Measurements from ENCODE around the gene GPR18.

GPR18 gene

DNA sequence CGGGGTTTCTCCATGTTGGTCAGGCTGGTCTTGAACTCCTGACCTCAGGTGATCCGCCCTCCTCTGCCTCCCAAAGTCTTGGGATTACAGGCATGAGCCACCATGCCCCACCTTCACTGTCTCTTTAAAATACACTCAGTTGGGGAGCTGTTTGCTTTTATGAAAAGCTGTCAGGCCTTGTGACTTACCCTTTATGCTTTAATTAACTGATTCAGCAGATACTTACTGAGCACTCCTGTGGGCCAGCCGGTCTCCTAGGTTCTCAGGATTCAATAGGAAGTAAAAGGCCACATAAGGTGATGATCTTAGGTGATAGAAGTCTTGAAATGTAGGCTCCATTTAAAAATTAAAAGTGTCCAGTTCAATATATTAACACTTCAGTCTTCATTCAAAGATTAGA lies 50.0 kb downstream of the GPR18 start:
- Histone ChIP-seq H3K4me2 (ENCODE audit: insufficient read depth, low read length, poor library complexity, severe bottlenecking) (no peak overlapping the region), H3K23ac (ENCODE audit: low read depth, low read length, poor library complexity) (no peak overlapping the region), H2AFZ (ENCODE audit: low read length) (no peak overlapping the region), H3K79me1 (ENCODE audit: low read depth, low read length) (peaks cover 5% of the 10 kb centered on the region), H3K4me1 (ENCODE audit: control insufficient read depth in 2 of 2, insufficient read depth in 1 of 2, low read depth in 1 of 2, low read length in 2 of 2) (peaks cover 0 to 7% of the 10 kb centered on the region in 2 donors), H3K9me3 (replicated peaks in 1 of 2; ENCODE audit: control insufficient read depth in 2 of 2, insufficient read depth in 1 of 2, low read depth in 1 of 2, low read length in 2 of 2) (no peaks in the 10 kb centered on the region), H3K36me3 (replicated peaks in 1 of 2; ENCODE audit: control insufficient read depth in 2 of 2, insufficient read depth in 2 of 2, low read length in 2 of 2) (peaks cover 4 to 25% of the 10 kb centered on the region in 2 donors), H3K18ac (ENCODE audit: low read length) (no peak overlapping the region), H3K27me3 (ENCODE audit: control insufficient read depth in 3 of 3, insufficient read depth in 3 of 3, low read depth in 1 of 3, low read length in 3 of 3) (no peaks in the 10 kb centered on the region), H4K8ac (ENCODE audit: low read depth, low read length) (no peak overlapping the region), H3K4me3 (ENCODE audit: low read length in 2 of 2) (no peak overlapping the region), H2AK5ac (ENCODE audit: low read depth, low read length) (no peak overlapping the region), H2BK15ac (ENCODE audit: low read length) (no peak overlapping the region), H2BK12ac (ENCODE audit: low read length) (no peak overlapping the region), H3K27ac (replicated peaks; ENCODE audit: low read length) (no peak overlapping the region), H2BK120ac (ENCODE audit: low read depth, low read length) (no peak overlapping the region), H3K14ac (ENCODE audit: low read length) (no peak overlapping the region), H4K91ac (ENCODE audit: low read depth, low read length, poor library complexity) (no peak overlapping the region), H3K9ac (ENCODE audit: low read depth, low read length, poor library complexity) (no peak overlapping the region), H2BK5ac (ENCODE audit: low read length) (no peak overlapping the region), H3K4ac (ENCODE audit: low read length) (no peak overlapping the region)
- DNase-seq (ENCODE audit: low spot score) = no peak
- no CpG with 5 or more reads among the region's 3 CpGs for WGBS, 2 donors (ENCODE audit: extremely low coverage in 2 of 2, insufficient read length in 2 of 2, insufficient replicate concordance in 1 of 2)

DNA sequence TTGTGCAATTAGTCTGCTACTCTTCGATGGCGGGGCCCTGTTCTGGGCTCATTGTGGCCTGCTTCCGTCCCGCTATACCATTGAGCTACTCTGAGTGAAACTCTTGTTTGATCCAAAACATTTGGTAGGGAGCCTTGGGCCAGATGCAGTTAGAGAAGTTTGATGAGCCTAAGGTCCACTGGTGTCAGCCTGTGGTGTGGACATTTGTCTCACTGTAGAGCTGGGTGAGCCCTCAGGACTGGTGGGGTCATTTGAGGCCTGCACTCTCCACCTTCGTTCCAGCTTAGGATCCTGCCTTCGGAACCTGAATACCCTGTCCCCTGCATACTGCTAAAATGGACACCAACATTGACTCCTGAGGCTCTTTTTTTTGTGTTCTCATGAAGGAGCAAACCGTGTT lies 50.7 kb downstream of the GPR18 start:
- Histone ChIP-seq H3K9me3 (replicated peaks in 1 of 2; ENCODE audit: control insufficient read depth in 2 of 2, insufficient read depth in 1 of 2, low read depth in 1 of 2, low read length in 2 of 2) (no peaks in the 10 kb centered on the region), H2BK12ac (ENCODE audit: low read length) (no peak overlapping the region), H3K4ac (ENCODE audit: low read length) (no peak overlapping the region), H3K18ac (ENCODE audit: low read length) (no peak overlapping the region), H2BK15ac (ENCODE audit: low read length) (no peak overlapping the region), H2AK5ac (ENCODE audit: low read depth, low read length) (no peak overlapping the region), H3K23ac (ENCODE audit: low read depth, low read length, poor library complexity) (no peak overlapping the region), H3K9ac (ENCODE audit: low read depth, low read length, poor library complexity) (no peak overlapping the region), H4K91ac (ENCODE audit: low read depth, low read length, poor library complexity) (no peak overlapping the region), H2AFZ (ENCODE audit: low read length) (no peak overlapping the region), H2BK5ac (ENCODE audit: low read length) (no peak overlapping the region), H3K4me2 (ENCODE audit: insufficient read depth, low read length, poor library complexity, severe bottlenecking) (no peak overlapping the region), H3K79me1 (ENCODE audit: low read depth, low read length) (peaks cover 7% of the 10 kb centered on the region), H3K27ac (replicated peaks; ENCODE audit: low read length) (no peak overlapping the region), H3K36me3 (replicated peaks in 1 of 2; ENCODE audit: control insufficient read depth in 2 of 2, insufficient read depth in 2 of 2, low read length in 2 of 2) (peaks cover 4 to 21% of the 10 kb centered on the region in 2 donors), H3K27me3 (ENCODE audit: control insufficient read depth in 3 of 3, insufficient read depth in 3 of 3, low read depth in 1 of 3, low read length in 3 of 3) (no peaks in the 10 kb centered on the region), H3K14ac (ENCODE audit: low read length) (no peak overlapping the region), H3K4me1 (ENCODE audit: control insufficient read depth in 2 of 2, insufficient read depth in 1 of 2, low read depth in 1 of 2, low read length in 2 of 2) (peaks cover 0 to 7% of the 10 kb centered on the region in 2 donors), H2BK120ac (ENCODE audit: low read depth, low read length) (no peak overlapping the region), H3K4me3 (ENCODE audit: low read length in 2 of 2) (no peak overlapping the region), H4K8ac (ENCODE audit: low read depth, low read length) (no peak overlapping the region)
- no peak for DNase-seq (ENCODE audit: low spot score)
- WGBS, 2 donors (ENCODE audit: extremely low coverage in 2 of 2, insufficient read length in 2 of 2, insufficient replicate concordance in 1 of 2) = no CpG with 5 or more reads among the region's 7 CpGs

- Histone ChIP-seq H2AK5ac (ENCODE audit: low read depth, low read length) (no peak overlapping the region), H2BK12ac (ENCODE audit: low read length) (no peak overlapping the region), H2BK5ac (ENCODE audit: low read length) (no peak overlapping the region), H3K4me3 (ENCODE audit: low read length in 2 of 2) (no peak overlapping the region), H3K4me2 (ENCODE audit: insufficient read depth, low read length, poor library complexity, severe bottlenecking) (no peak overlapping the region), H3K79me1 (ENCODE audit: low read depth, low read length) (peaks cover 8% of the 10 kb centered on the region), H2AFZ (ENCODE audit: low read length) (no peak overlapping the region), H3K27ac (replicated peaks; ENCODE audit: low read length) (no peak overlapping the region), H4K8ac (ENCODE audit: low read depth, low read length) (no peak overlapping the region), H3K14ac (ENCODE audit: low read length) (no peak overlapping the region), H3K18ac (ENCODE audit: low read length) (no peak overlapping the region), H3K36me3 (replicated peaks in 1 of 2; ENCODE audit: control insufficient read depth in 2 of 2, insufficient read depth in 2 of 2, low read length in 2 of 2) (peaks cover 4 to 21% of the 10 kb centered on the region in 2 donors), H3K9me3 (replicated peaks in 1 of 2; ENCODE audit: control insufficient read depth in 2 of 2, insufficient read depth in 1 of 2, low read depth in 1 of 2, low read length in 2 of 2) (no peaks in the 10 kb centered on the region), H3K4ac (ENCODE audit: low read length) (no peak overlapping the region), H4K91ac (ENCODE audit: low read depth, low read length, poor library complexity) (no peak overlapping the region), H2BK15ac (ENCODE audit: low read length) (no peak overlapping the region), H2BK120ac (ENCODE audit: low read depth, low read length) (no peak overlapping the region), H3K4me1 (ENCODE audit: control insufficient read depth in 2 of 2, insufficient read depth in 1 of 2, low read depth in 1 of 2, low read length in 2 of 2) (peaks cover 0 to 7% of the 10 kb centered on the region in 2 donors), H3K9ac (ENCODE audit: low read depth, low read length, poor library complexity) (no peak overlapping the region), H3K23ac (ENCODE audit: low read depth, low read length, poor library complexity) (no peak overlapping the region), H3K27me3 (ENCODE audit: control insufficient read depth in 3 of 3, insufficient read depth in 3 of 3, low read depth in 1 of 3, low read length in 3 of 3) (no peaks in the 10 kb centered on the region)
- no peak for DNase-seq (ENCODE audit: low spot score)
- no CpG with 5 or more reads among the region's 5 CpGs for WGBS, 2 donors (ENCODE audit: extremely low coverage in 2 of 2, insufficient read length in 2 of 2, insufficient replicate concordance in 1 of 2)
Measured at GRCh38 chr13:99206873-99207272, 51.3 kb downstream of the GPR18 start.

GRCh38 chr13:99206226-99206625 lies 52.0 kb downstream of the GPR18 start:
- no peak for DNase-seq (ENCODE audit: low spot score)
- no peak overlapping the region for H2BK12ac ChIP-seq (ENCODE audit: low read length)
- H2BK120ac ChIP-seq (ENCODE audit: low read depth, low read length) = no peak overlapping the region
- no peak overlapping the region for H4K8ac ChIP-seq (ENCODE audit: low read depth, low read length)
- H3K27ac ChIP-seq (replicated peaks; ENCODE audit: low read length) = no peak overlapping the region
- peaks cover 8% of the 10 kb centered on the region for H3K79me1 ChIP-seq (ENCODE audit: low read depth, low read length)
- peak overlapping the region; percentile 37 for H3K23ac ChIP-seq (ENCODE audit: low read depth, low read length, poor library complexity)
- peaks cover 0 to 5% of the 10 kb centered on the region in 2 donors for H3K4me1 ChIP-seq (ENCODE audit: control insufficient read depth in 2 of 2, insufficient read depth in 1 of 2, low read depth in 1 of 2, low read length in 2 of 2)
- no peaks in the 10 kb centered on the region for H3K27me3 ChIP-seq (ENCODE audit: control insufficient read depth in 3 of 3, insufficient read depth in 3 of 3, low read depth in 1 of 3, low read length in 3 of 3)
- no peak overlapping the region for H2BK15ac ChIP-seq (ENCODE audit: low read length)
- H4K91ac ChIP-seq (ENCODE audit: low read depth, low read length, poor library complexity) = no peak overlapping the region
- H3K9ac ChIP-seq (ENCODE audit: low read depth, low read length, poor library complexity) = no peak overlapping the region
- H2BK5ac ChIP-seq (ENCODE audit: low read length) = no peak overlapping the region
- H2AK5ac ChIP-seq (ENCODE audit: low read depth, low read length) = no peak overlapping the region
- peaks cover 4 to 21% of the 10 kb centered on the region in 2 donors for H3K36me3 ChIP-seq (replicated peaks in 1 of 2; ENCODE audit: control insufficient read depth in 2 of 2, insufficient read depth in 2 of 2, low read length in 2 of 2)
- no CpG with 5 or more reads among the region's 8 CpGs for WGBS, 2 donors (ENCODE audit: extremely low coverage in 2 of 2, insufficient read length in 2 of 2, insufficient replicate concordance in 1 of 2)
- no peak overlapping the region for H2AFZ ChIP-seq (ENCODE audit: low read length)
- H3K14ac ChIP-seq (ENCODE audit: low read length) = no peak overlapping the region
- H3K9me3 ChIP-seq (replicated peaks in 1 of 2; ENCODE audit: control insufficient read depth in 2 of 2, insufficient read depth in 1 of 2, low read depth in 1 of 2, low read length in 2 of 2) = no peaks in the 10 kb centered on the region
- H3K4me2 ChIP-seq (ENCODE audit: insufficient read depth, low read length, poor library complexity, severe bottlenecking) = no peak overlapping the region
- no peak overlapping the region for H3K18ac ChIP-seq (ENCODE audit: low read length)
- H3K4me3 ChIP-seq (ENCODE audit: low read length in 2 of 2) = no peak overlapping the region
- H3K4ac ChIP-seq (ENCODE audit: low read length) = no peak overlapping the region

All from neuronal stem cell (in vitro differentiated cells).